ENCODE data around the gene ATG4D.
A peak's percentile ranks its signal among the peaks of the same experiment; 100 is the strongest.

ATG4D gene

GRCh38 chr19:10543420-10544241 is at the start of gene ATG4D (continued):
- TF ChIP-seq HOXA7 (CRISPR knock-in tag; IDR thresholded peaks at IDR 0.05; ENCODE audit: borderline replicate concordance) = no peak
- no peak for TF ChIP-seq ZNF596 (tag by site-specific recombination; IDR thresholded peaks at IDR 0.05)
- TF ChIP-seq TRIM28 (IDR thresholded peaks at IDR 0.05; ENCODE audit: borderline replicate concordance, low read length) = no peak
- TF ChIP-seq BCL6B (tag by site-specific recombination; IDR thresholded peaks at IDR 0.05) = no peak
- no peak for TF ChIP-seq ZNF629 (tag by site-specific recombination; IDR thresholded peaks at IDR 0.05)
- TF ChIP-seq KLF9 (tag by site-specific recombination; IDR thresholded peaks at IDR 0.05; ENCODE audit: low read depth) = peak; percentile 70
- no peak for TF ChIP-seq PRDM2 (tag by site-specific recombination; IDR thresholded peaks at IDR 0.05; ENCODE audit: borderline replicate concordance)
- TF ChIP-seq PBX3 (CRISPR knock-in tag; IDR thresholded peaks at IDR 0.05) = peak; percentile 66
- TF ChIP-seq ZBTB26 (tag by site-specific recombination; optimal IDR thresholded peaks at IDR 0.05) = peak; percentile 22
- peak; percentile 73 for TF ChIP-seq SP2 (tag by site-specific recombination; IDR thresholded peaks at IDR 0.05)
- no peak for TF ChIP-seq ZBTB21 (tag by site-specific recombination; IDR thresholded peaks at IDR 0.05)
- peak; percentile 74; the same call in 1 of the 2 replicates for TF ChIP-seq ZEB2 (tag by site-specific recombination; IDR thresholded peaks at IDR 0.05)
- TF ChIP-seq ZNF132 (tag by site-specific recombination; IDR thresholded peaks at IDR 0.05; ENCODE audit: borderline replicate concordance) = no peak
- peak; percentile 68 for TF ChIP-seq YY1 (tag by site-specific recombination; IDR thresholded peaks at IDR 0.05)
- TF ChIP-seq ZNF426 (tag by site-specific recombination; IDR thresholded peaks at IDR 0.05) = no peak
- TF ChIP-seq PRDM1 (tag by site-specific recombination; IDR thresholded peaks at IDR 0.05) = no peak
- peak; percentile 34; the same call in 1 of the 2 replicates for TF ChIP-seq ZNF561 (tag by site-specific recombination; IDR thresholded peaks at IDR 0.05; ENCODE audit: borderline replicate concordance)
- peak; percentile 67 for TF ChIP-seq ZIC2 (tag by site-specific recombination; IDR thresholded peaks at IDR 0.05)
- TF ChIP-seq KLF10 (tag by site-specific recombination; IDR thresholded peaks at IDR 0.05) = peak; percentile 68
- peak; percentile 42; the same call in 1 of the 2 replicates for TF ChIP-seq KLF16 (tag by site-specific recombination; IDR thresholded peaks at IDR 0.05)
- TF ChIP-seq GLIS2 (tag by site-specific recombination; IDR thresholded peaks at IDR 0.05) = peak; percentile 67
- peak; percentile 80 for TF ChIP-seq ZNF335 (tag by site-specific recombination; conservative IDR thresholded peaks at IDR 0.05)
